ENCODE data around the gene SNPH.

The SNPH gene

GRCh38 chr20:1310506-1311190, 44.6 kb downstream of the SNPH start:
- H3K27ac ChIP-seq (ENCODE audit: low read length) = no peak overlapping the region
- no peaks in the 10 kb centered on the region for H3K27me3 ChIP-seq (ENCODE audit: low read depth, low read length)
- H3K4me3 ChIP-seq (ENCODE audit: low read depth in 1 of 2, low read length in 2 of 2) = no peak overlapping the region
- peaks cover 0 to 14% of the 10 kb centered on the region in 2 donors for H3K36me3 ChIP-seq (ENCODE audit: control insufficient read depth in 1 of 2, insufficient read depth in 2 of 2, low read length in 2 of 2)
- no peaks in the 10 kb centered on the region for H3K9me3 ChIP-seq (ENCODE audit: control insufficient read depth in 1 of 2, low read length in 2 of 2)
- peaks cover 0 to 6% of the 10 kb centered on the region in 2 donors for H3K4me1 ChIP-seq (ENCODE audit: control insufficient read depth in 1 of 2, insufficient read depth in 2 of 2, low read length in 2 of 2)

- Histone ChIP-seq H3K27me3 (ENCODE audit: low read depth, low read length) (no peaks in the 10 kb centered on the region), H3K9me3 (ENCODE audit: control insufficient read depth in 1 of 2, low read length in 2 of 2) (no peaks in the 10 kb centered on the region), H3K27ac (ENCODE audit: low read length) (no peak overlapping the region), H3K36me3 (ENCODE audit: control insufficient read depth in 1 of 2, insufficient read depth in 2 of 2, low read length in 2 of 2) (peaks cover 0 to 8% of the 10 kb centered on the region in 2 donors), H3K4me1 (ENCODE audit: control insufficient read depth in 1 of 2, insufficient read depth in 2 of 2, low read length in 2 of 2) (peaks cover 0 to 6% of the 10 kb centered on the region in 2 donors), H3K4me3 (ENCODE audit: low read depth in 1 of 2, low read length in 2 of 2) (no peak overlapping the region)
Observed at GRCh38 chr20:1312308-1312707, 46.2 kb downstream of the SNPH start.

GRCh38 chr20:1312904-1313235, 46.8 kb downstream of the SNPH start:
- no peaks in the 10 kb centered on the region for H3K9me3 ChIP-seq (ENCODE audit: control insufficient read depth in 1 of 2, low read length in 2 of 2)
- peaks cover 0 to 6% of the 10 kb centered on the region in 2 donors for H3K4me1 ChIP-seq (ENCODE audit: control insufficient read depth in 1 of 2, insufficient read depth in 2 of 2, low read length in 2 of 2)
- no peaks in the 10 kb centered on the region for H3K27me3 ChIP-seq (ENCODE audit: low read depth, low read length)
- H3K27ac ChIP-seq (ENCODE audit: low read length) = no peak overlapping the region
- H3K4me3 ChIP-seq (ENCODE audit: low read depth in 1 of 2, low read length in 2 of 2) = peak overlapping the region in 1 of 2 donors; percentile 12
- peaks cover 0 to 8% of the 10 kb centered on the region in 2 donors for H3K36me3 ChIP-seq (ENCODE audit: control insufficient read depth in 1 of 2, insufficient read depth in 2 of 2, low read length in 2 of 2)

GRCh38 chr20:1313236-1313964, 47.3 kb downstream of the SNPH start:
- Histone ChIP-seq H3K9me3 (ENCODE audit: control insufficient read depth in 1 of 2, low read length in 2 of 2) (no peaks in the 10 kb centered on the region), H3K36me3 (ENCODE audit: control insufficient read depth in 1 of 2, insufficient read depth in 2 of 2, low read length in 2 of 2) (peaks cover 0 to 5% of the 10 kb centered on the region in 2 donors), H3K27me3 (ENCODE audit: low read depth, low read length) (no peaks in the 10 kb centered on the region), H3K4me3 (ENCODE audit: low read depth in 1 of 2, low read length in 2 of 2) (peak overlapping the region; percentile 7 to 12), H3K4me1 (ENCODE audit: control insufficient read depth in 1 of 2, insufficient read depth in 2 of 2, low read length in 2 of 2) (peaks cover 0 to 6% of the 10 kb centered on the region in 2 donors), H3K27ac (ENCODE audit: low read length) (no peak overlapping the region)

- Histone ChIP-seq H3K4me3 (ENCODE audit: low read depth in 1 of 2, low read length in 2 of 2) (no peak overlapping the region), H3K27me3 (ENCODE audit: low read depth, low read length) (no peaks in the 10 kb centered on the region), H3K36me3 (ENCODE audit: control insufficient read depth in 1 of 2, insufficient read depth in 2 of 2, low read length in 2 of 2) (no peaks in the 10 kb centered on the region), H3K9me3 (ENCODE audit: control insufficient read depth in 1 of 2, low read length in 2 of 2) (no peaks in the 10 kb centered on the region), H3K4me1 (ENCODE audit: control insufficient read depth in 1 of 2, insufficient read depth in 2 of 2, low read length in 2 of 2) (peaks cover 0 to 6% of the 10 kb centered on the region in 2 donors), H3K27ac (ENCODE audit: low read length) (no peak overlapping the region)
Observed at GRCh38 chr20:1315804-1316203, 49.7 kb downstream of the SNPH start.

GRCh38 chr20:1317545-1318255, 51.6 kb downstream of the SNPH start:
- Histone ChIP-seq H3K36me3 (ENCODE audit: control insufficient read depth in 1 of 2, insufficient read depth in 2 of 2, low read length in 2 of 2) (no peaks in the 10 kb centered on the region), H3K9me3 (ENCODE audit: control insufficient read depth in 1 of 2, low read length in 2 of 2) (no peaks in the 10 kb centered on the region), H3K27ac (ENCODE audit: low read length) (no peak overlapping the region), H3K27me3 (ENCODE audit: low read depth, low read length) (no peaks in the 10 kb centered on the region), H3K4me1 (ENCODE audit: control insufficient read depth in 1 of 2, insufficient read depth in 2 of 2, low read length in 2 of 2) (peaks cover 0 to 6% of the 10 kb centered on the region in 2 donors), H3K4me3 (ENCODE audit: low read depth in 1 of 2, low read length in 2 of 2) (no peak overlapping the region)

GRCh38 chr20:1319051-1319450, 53.0 kb downstream of the SNPH start:
- H3K4me3 ChIP-seq (ENCODE audit: low read depth in 1 of 2, low read length in 2 of 2) = no peak overlapping the region
- no peaks in the 10 kb centered on the region for H3K4me1 ChIP-seq (ENCODE audit: control insufficient read depth in 1 of 2, insufficient read depth in 2 of 2, low read length in 2 of 2)
- no peaks in the 10 kb centered on the region for H3K9me3 ChIP-seq (ENCODE audit: control insufficient read depth in 1 of 2, low read length in 2 of 2)
- H3K27ac ChIP-seq (ENCODE audit: low read length) = no peak overlapping the region
- H3K27me3 ChIP-seq (ENCODE audit: low read depth, low read length) = no peaks in the 10 kb centered on the region
- no peaks in the 10 kb centered on the region for H3K36me3 ChIP-seq (ENCODE audit: control insufficient read depth in 1 of 2, insufficient read depth in 2 of 2, low read length in 2 of 2)

GRCh38 chr20:1319462-1319861, 53.4 kb downstream of the SNPH start:
- no peaks in the 10 kb centered on the region for H3K27me3 ChIP-seq (ENCODE audit: low read depth, low read length)
- no peak overlapping the region for H3K4me3 ChIP-seq (ENCODE audit: low read depth in 1 of 2, low read length in 2 of 2)
- no peaks in the 10 kb centered on the region for H3K4me1 ChIP-seq (ENCODE audit: control insufficient read depth in 1 of 2, insufficient read depth in 2 of 2, low read length in 2 of 2)
- H3K9me3 ChIP-seq (ENCODE audit: control insufficient read depth in 1 of 2, low read length in 2 of 2) = no peaks in the 10 kb centered on the region
- H3K27ac ChIP-seq (ENCODE audit: low read length) = no peak overlapping the region
- H3K36me3 ChIP-seq (ENCODE audit: control insufficient read depth in 1 of 2, insufficient read depth in 2 of 2, low read length in 2 of 2) = no peaks in the 10 kb centered on the region

- Histone ChIP-seq H3K4me3 (ENCODE audit: low read depth in 1 of 2, low read length in 2 of 2) (no peak overlapping the region), H3K27me3 (ENCODE audit: low read depth, low read length) (no peaks in the 10 kb centered on the region), H3K36me3 (ENCODE audit: control insufficient read depth in 1 of 2, insufficient read depth in 2 of 2, low read length in 2 of 2) (no peaks in the 10 kb centered on the region), H3K27ac (ENCODE audit: low read length) (no peak overlapping the region), H3K4me1 (ENCODE audit: control insufficient read depth in 1 of 2, insufficient read depth in 2 of 2, low read length in 2 of 2) (peaks cover 0 to 3% of the 10 kb centered on the region in 2 donors), H3K9me3 (ENCODE audit: control insufficient read depth in 1 of 2, low read length in 2 of 2) (no peaks in the 10 kb centered on the region)
Observed at GRCh38 chr20:1320016-1320415, 53.9 kb downstream of the SNPH start.

GRCh38 chr20:1320902-1321653, 55.0 kb downstream of the SNPH start:
- Histone ChIP-seq H3K9me3 (ENCODE audit: control insufficient read depth in 1 of 2, low read length in 2 of 2) (no peaks in the 10 kb centered on the region), H3K36me3 (ENCODE audit: control insufficient read depth in 1 of 2, insufficient read depth in 2 of 2, low read length in 2 of 2) (peaks cover 0 to 4% of the 10 kb centered on the region in 2 donors), H3K27ac (ENCODE audit: low read length) (no peak overlapping the region), H3K4me1 (ENCODE audit: control insufficient read depth in 1 of 2, insufficient read depth in 2 of 2, low read length in 2 of 2) (peaks cover under 1 to 3% of the 10 kb centered on the region in 2 donors), H3K4me3 (ENCODE audit: low read depth in 1 of 2, low read length in 2 of 2) (no peak overlapping the region), H3K27me3 (ENCODE audit: low read depth, low read length) (no peaks in the 10 kb centered on the region)

GRCh38 chr20:1321654-1321939, 55.5 kb downstream of the SNPH start:
- no peaks in the 10 kb centered on the region for H3K9me3 ChIP-seq (ENCODE audit: control insufficient read depth in 1 of 2, low read length in 2 of 2)
- peaks cover 0 to 4% of the 10 kb centered on the region in 2 donors for H3K36me3 ChIP-seq (ENCODE audit: control insufficient read depth in 1 of 2, insufficient read depth in 2 of 2, low read length in 2 of 2)
- H3K27ac ChIP-seq (ENCODE audit: low read length) = peak overlapping the region; percentile 27
- peaks cover 6 to 7% of the 10 kb centered on the region in 2 donors for H3K4me1 ChIP-seq (ENCODE audit: control insufficient read depth in 1 of 2, insufficient read depth in 2 of 2, low read length in 2 of 2)
- no peak overlapping the region for H3K4me3 ChIP-seq (ENCODE audit: low read depth in 1 of 2, low read length in 2 of 2)
- no peaks in the 10 kb centered on the region for H3K27me3 ChIP-seq (ENCODE audit: low read depth, low read length)

Measured in muscle layer of duodenum (tissue), 2 donors.